Endothelial cell of umbilical vein (primary cell): ENCODE results near the gene PWP1. TPM values are rescaled to one million over a fixed set of nuclear protein-coding genes. Genes with fewer than 3 reads are reported as not detected.

ENCODE experiments used
- BruUV-seq: library from RNA; stranded (reverse); fragments of 400-500 nt; replicated peaks from 2 replicates; lab custom pipeline; 2021; lab: Mats Ljungman, UMichigan
- CTCF ChIA-PET: fragments of 300-600, 350-600 bp; sonication (Branson Sonifier 250); formaldehyde crosslinking; loops from one replicate; lab custom pipeline; 2021; ENCODE audit warnings: antibody characterized with exemption, inconsistent platforms; lab: Charles Lee
- POLR2A ChIA-PET: fragments of 300-600, 350-600 bp; sonication (Branson Sonifier 250); formaldehyde crosslinking; loops from one replicate; lab custom pipeline; 2021; ENCODE audit warnings: antibody characterized with exemption, inconsistent platforms; lab: Charles Lee
- DNase-seq: peaks from one replicate; pipeline ENCODE4 v3.0.0-alpha.2; 2011; ENCODE audit warnings: low read depth, low spot score
- FAIRE-seq: peaks from 2 replicates; lab custom pipeline; 2011; peaks lifted over from hg19 to GRCh38; lab: Jason Lieb, UNC
- H2AFZ ChIP-seq: 2 replicates; pipeline ENCODE4 v1.6.0; 2012; ENCODE audit warnings: low read depth, low read length, control low read depth, inconsistent platforms
- H3K27ac ChIP-seq: 2 replicates; pipeline ENCODE4 v1.5.1; 2011; ENCODE audit warnings: low read depth, mild to moderate bottlenecking, control low read depth, low read length, moderate library complexity; ENCODE audit not compliant: insufficient read depth
- H3K27me3 ChIP-seq, 2 experiments: 2 replicates each; pipeline versions ENCODE4 v1.6.0 to v1.6.1; 2011; ENCODE audit warnings: low read length in 2 of 2, mixed read lengths in 1 of 2; ENCODE audit not compliant: control insufficient read depth in 2 of 2, insufficient read depth in 2 of 2
- H3K36me3 ChIP-seq, 2 experiments: 2 replicates in 1 of 2; 3 replicates in 1 of 2; pipeline ENCODE4 v1.5.1; 2011; ENCODE audit warnings: low read length in 2 of 2, mild to moderate bottlenecking in 1 of 2, moderate library complexity in 1 of 2; ENCODE audit not compliant: control insufficient read depth in 2 of 2, insufficient read depth in 2 of 2; ENCODE audit errors: extremely low read depth in 1 of 2
- H3K4me1 ChIP-seq: 3 replicates; pipeline ENCODE4 v1.5.1; 2011; ENCODE audit warnings: mild to moderate bottlenecking, low read length; ENCODE audit not compliant: control insufficient read depth, insufficient read depth; ENCODE audit errors: extremely low read depth
- H3K4me2 ChIP-seq: 2 replicates; pipeline ENCODE4 v1.6.1; 2011; ENCODE audit warnings: low read length, control low read depth, mixed read lengths; ENCODE audit not compliant: insufficient read depth
- H3K4me3 ChIP-seq, 3 experiments: fragments of 200-600 bp in 1 of 3; sonication (generic), shearing (Covaris generic) in 1 of 3; replicated peaks in 1 of 3; 2 replicates each; pipeline ENCODE4 v1.5.1; 2011 to 2016; ENCODE audit warnings: control low read depth in 3 of 3, low read length in 3 of 3, mild to moderate bottlenecking in 2 of 3, inconsistent platforms in 1 of 3, low read depth in 1 of 3, moderate library complexity in 1 of 3; ENCODE audit not compliant: insufficient read depth in 1 of 3
- H3K79me2 ChIP-seq: 2 replicates; pipeline ENCODE4 v1.6.0; 2012; ENCODE audit warnings: low read length, inconsistent platforms; ENCODE audit not compliant: control insufficient read depth, insufficient read depth
- H3K9ac ChIP-seq: replicated peaks from 2 replicates; pipeline ENCODE3; 2011; ENCODE audit warnings: low read length, control low read depth; ENCODE audit not compliant: insufficient read depth; ENCODE audit errors: extremely low read depth
- H3K9me1 ChIP-seq: replicated peaks from 3 replicates; pipeline ENCODE4 v1.6.0; 2011; ENCODE audit warnings: mild to moderate bottlenecking, low read length; ENCODE audit not compliant: control insufficient read depth, insufficient read depth; ENCODE audit errors: extremely low read depth
- H3K9me3 ChIP-seq: replicated peaks from 2 replicates; pipeline ENCODE4 v1.5.1; 2012; ENCODE audit warnings: low read length, inconsistent platforms; ENCODE audit not compliant: control insufficient read depth, insufficient read depth
- H4K20me1 ChIP-seq: replicated peaks from 2 replicates; pipeline ENCODE3; 2011; ENCODE audit warnings: mild to moderate bottlenecking, low read length; ENCODE audit not compliant: control insufficient read depth, insufficient read depth; ENCODE audit errors: extremely low read depth
- EZH2 ChIP-seq: IDR thresholded peaks from 2 replicates; pipeline ENCODE4 v1.6.1; 2012; ENCODE audit warnings: borderline replicate concordance, low read depth, mild to moderate bottlenecking, moderate library complexity, low read length, inconsistent platforms; ENCODE audit not compliant: severe bottlenecking
- FOS ChIP-seq: IDR thresholded peaks from 2 replicates; pipeline ENCODE4 v1.6.1; 2011; ENCODE audit warnings: mild to moderate bottlenecking, low read length, moderate library complexity, borderline replicate concordance; ENCODE audit not compliant: insufficient read depth
- GATA2 ChIP-seq: IDR thresholded peaks from 2 replicates; pipeline ENCODE4 v1.7.0; 2011; ENCODE audit warnings: low read depth, mild to moderate bottlenecking, moderate library complexity, mixed read lengths, low read length; ENCODE audit not compliant: insufficient read length, insufficient read depth
- JUN ChIP-seq: IDR thresholded peaks from 2 replicates; pipeline ENCODE4 v1.6.1; 2011; ENCODE audit warnings: borderline replicate concordance, low read depth; ENCODE audit not compliant: insufficient read length, insufficient read depth
- MYC ChIP-seq: IDR thresholded peaks from one replicate; pipeline ENCODE4 v1.6.1; 2011; ENCODE audit warnings: mild to moderate bottlenecking, low read depth, low read length
- POLR2A ChIP-seq: IDR thresholded peaks from 2 replicates; pipeline ENCODE4 v1.6.1; 2012; ENCODE audit warnings: low read depth, mild to moderate bottlenecking, control low read depth, low read length
- POLR2AphosphoS5 ChIP-seq: IDR thresholded peaks from 2 replicates; pipeline ENCODE4 v1.6.1; 2012; ENCODE audit warnings: low read depth, mild to moderate bottlenecking, control low read depth, low read length, moderate library complexity; ENCODE audit not compliant: insufficient read depth
- dilution Hi-C: fragments of 300-500 bp; cut with MboI; formaldehyde crosslinking; loops from one replicate; pipeline ENCODE4 v1.15.0; 2019; ENCODE audit warnings: low sequenced_read_pairs; ENCODE audit not compliant: extremely low pct_ligation_motif_present
- intact Hi-C: fragments of 100-400 bp; cut with micrococcal nuclease; formaldehyde crosslinking; loops from one replicate; pipeline ENCODE4 v1.10.0; 2022
- polyA plus RNA-seq, 4 experiments: library from polyadenylated mRNA; depleted of rRNA in 3 of 4; stranded (reverse) in 3 of 4; unstranded in 1 of 4; fragments of >200 nt; gene quantifications; 2 replicates each; pipeline versions ENCODE4 v1.2.1 to v1.2.3, GENCODE V29; 2011 to 2012; ENCODE audit warnings: missing spikeins in 1 of 4
- total RNA-seq: library from RNA; stranded (reverse); gene quantifications from 2 replicates; pipeline ENCODE4 v1.2.3, GENCODE V29; 2021
- TF ChIP-seq, protein P1 (sequence below), 2 donors: IDR thresholded peaks; 1 replicate in 1 of 2; 2 replicates in 1 of 2; pipeline ENCODE4 v1.5.1; 2011; ENCODE audit warnings: low read length in 2 of 2, mild to moderate bottlenecking in 2 of 2, moderate library complexity in 2 of 2, control low read depth in 1 of 2, inconsistent platforms in 1 of 2, low read depth in 1 of 2; ENCODE audit not compliant: insufficient read depth in 1 of 2; ENCODE audit errors: extremely low read depth in 1 of 2

Gene PWP1
- total and polyA plus RNA-seq, 2 donors (not counting 3 experiments of a cell fraction or from before 2014, with no cell fraction given), result 70.8 to 154 TPM

- no peaks in the 10 kb centered on the region for H3K36me3 ChIP-seq
- no peaks in the 10 kb centered on the region for H3K9me1 ChIP-seq
- intact Hi-C loops (no loop called here), dilution Hi-C loops (no loop called here)
- no peaks in the 10 kb centered on the region for H3K9me3 ChIP-seq
- H3K27me3 ChIP-seq, result no peaks in the 10 kb centered on the region
- H3K27ac ChIP-seq, result no peak overlapping the region
- POLR2A ChIA-PET, result no interaction called here
- no peak overlapping the region for H3K4me2 ChIP-seq
- no peak overlapping the region for H3K9ac ChIP-seq
- H3K4me3 ChIP-seq, result no peak overlapping the region
- H3K79me2 ChIP-seq, result no peaks in the 10 kb centered on the region
- BruUV-seq, result no TSS peak
- DNase-seq, result no peak
- TF ChIP-seq JUN, result no peak
- no peak for TF ChIP-seq POLR2A
- TF ChIP-seq POLR2AphosphoS5, result no peak
- TF ChIP-seq GATA2, result no peak
- no peak for TF ChIP-seq EZH2
- no peak for TF ChIP-seq FOS
- TF ChIP-seq MYC, result no peak
- TF ChIP-seq, protein P1, sequence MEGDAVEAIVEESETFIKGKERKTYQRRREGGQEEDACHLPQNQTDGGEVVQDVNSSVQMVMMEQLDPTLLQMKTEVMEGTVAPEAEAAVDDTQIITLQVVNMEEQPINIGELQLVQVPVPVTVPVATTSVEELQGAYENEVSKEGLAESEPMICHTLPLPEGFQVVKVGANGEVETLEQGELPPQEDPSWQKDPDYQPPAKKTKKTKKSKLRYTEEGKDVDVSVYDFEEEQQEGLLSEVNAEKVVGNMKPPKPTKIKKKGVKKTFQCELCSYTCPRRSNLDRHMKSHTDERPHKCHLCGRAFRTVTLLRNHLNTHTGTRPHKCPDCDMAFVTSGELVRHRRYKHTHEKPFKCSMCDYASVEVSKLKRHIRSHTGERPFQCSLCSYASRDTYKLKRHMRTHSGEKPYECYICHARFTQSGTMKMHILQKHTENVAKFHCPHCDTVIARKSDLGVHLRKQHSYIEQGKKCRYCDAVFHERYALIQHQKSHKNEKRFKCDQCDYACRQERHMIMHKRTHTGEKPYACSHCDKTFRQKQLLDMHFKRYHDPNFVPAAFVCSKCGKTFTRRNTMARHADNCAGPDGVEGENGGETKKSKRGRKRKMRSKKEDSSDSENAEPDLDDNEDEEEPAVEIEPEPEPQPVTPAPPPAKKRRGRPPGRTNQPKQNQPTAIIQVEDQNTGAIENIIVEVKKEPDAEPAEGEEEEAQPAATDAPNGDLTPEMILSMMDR (IDR thresholded peaks at IDR 0.05; ENCODE audit: extremely low read depth in 1 of 2, insufficient read depth in 1 of 2, low read depth in 1 of 2, low read length in 2 of 2), result no peak
- H4K20me1 ChIP-seq, result no peaks in the 10 kb centered on the region
- FAIRE-seq, result no peak
- H3K4me1 ChIP-seq, result no peaks in the 10 kb centered on the region
- CTCF ChIA-PET, result interaction anchor here (0.9 kb wide), 1 partner anchor 29 kb away, joined by 4 read pairs; no protein-coding TSS in a partner anchor
- no peak overlapping the region for H2AFZ ChIP-seq
These were observed 39.2 kb upstream of the PWP1 start for GRCh38 chr12:107646436-107646835.
